Nephron (organoid): ENCODE measurements around the gene PDLIM1.

ENCODE experiments used
- H3K27ac Mint-ChIP-seq, 3 experiments: 2 replicates each; pipeline ENCODE4 v1.8.0; 2020; ENCODE audit warnings: mixed read lengths in 3 of 3, mild to moderate bottlenecking in 2 of 3, moderate library complexity in 1 of 3
- H3K27me3 Mint-ChIP-seq: 2 replicates; pipeline ENCODE4 v1.8.0; 2021; ENCODE audit warnings: low read depth, mild to moderate bottlenecking, moderate library complexity, mixed read lengths
- H3K36me3 Mint-ChIP-seq: 2 replicates; pipeline ENCODE4 v1.8.0; 2020; ENCODE audit warnings: low read depth, mixed read lengths
- H3K4me1 Mint-ChIP-seq: 2 replicates; pipeline ENCODE4 v1.8.0; 2020; ENCODE audit warnings: mixed read lengths
- H3K4me3 Mint-ChIP-seq, 3 experiments: 2 replicates each; pipeline ENCODE4 v1.8.0; 2020; ENCODE audit warnings: mild to moderate bottlenecking in 3 of 3, mixed read lengths in 3 of 3, moderate library complexity in 2 of 3
- H3K9me3 Mint-ChIP-seq: 2 replicates; pipeline ENCODE4 v1.8.0; 2020; ENCODE audit warnings: mixed read lengths
- CTCF ChIP-seq, 3 experiments: fragments of 200-600 bp; sonication (generic); IDR thresholded peaks; one replicate each; pipeline ENCODE4 v1.5.0; 2021; ENCODE audit warnings: antibody characterized with exemption in 3 of 3; ENCODE audit not compliant: unreplicated experiment in 3 of 3

PDLIM1 gene

GRCh38 chr10:95334805-95335144 is 44.0 kb upstream of the PDLIM1 start:
- Mint-ChIP-seq H3K27me3 (no peaks in the 10 kb centered on the region), H3K27ac (no peak overlapping the region), H3K4me3 (no peak overlapping the region), H3K4me1 (no peaks in the 10 kb centered on the region), H3K36me3 (peaks cover 11% of the 10 kb centered on the region), H3K9me3 (no peaks in the 10 kb centered on the region)
- TF ChIP-seq CTCF (IDR thresholded peaks at IDR 0.05; ENCODE audit: unreplicated experiment in 3 of 3) = no peak

DNA sequence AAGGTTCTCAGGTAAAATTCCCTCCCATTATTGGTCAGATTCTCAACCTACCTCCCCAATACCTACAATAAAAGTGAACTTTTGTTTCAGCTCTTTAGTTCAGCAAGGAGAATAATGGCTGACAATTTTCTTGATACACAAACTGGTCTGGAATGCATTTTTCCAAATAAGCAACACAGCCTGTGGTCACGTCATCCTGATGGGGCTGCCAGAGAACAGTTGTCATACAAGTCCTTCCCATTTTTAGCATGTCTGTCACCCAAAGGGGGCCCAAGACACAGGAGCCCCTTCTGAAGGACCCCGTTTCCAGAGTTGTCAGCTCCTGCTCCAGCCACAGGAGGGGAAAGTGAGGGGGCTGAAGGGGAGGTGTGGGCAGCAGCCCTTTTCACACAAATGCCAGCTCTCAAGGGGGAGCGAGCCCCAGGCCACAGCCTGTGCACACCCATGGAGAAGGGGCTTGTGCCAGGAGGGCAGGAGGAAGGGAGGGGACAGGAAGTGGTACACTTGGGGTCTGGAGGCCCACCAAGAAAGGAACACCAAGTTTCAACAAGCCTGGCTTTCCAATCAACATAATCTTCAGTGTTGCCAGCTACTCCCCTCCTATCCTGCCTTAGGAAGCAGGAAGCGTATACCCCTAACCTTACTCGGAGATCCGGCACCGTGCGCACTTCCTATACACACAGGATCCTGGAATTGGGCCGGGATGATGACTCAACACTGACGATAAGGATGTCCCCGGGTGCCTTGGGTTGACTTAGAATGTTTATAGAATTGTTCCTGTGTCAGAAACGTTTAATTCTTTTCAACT is 43.4 kb upstream of the PDLIM1 start:
- Mint-ChIP-seq H3K4me3 (no peak overlapping the region), H3K36me3 (peaks cover 17% of the 10 kb centered on the region), H3K9me3 (no peaks in the 10 kb centered on the region), H3K27me3 (no peaks in the 10 kb centered on the region), H3K27ac (no peak overlapping the region), H3K4me1 (no peaks in the 10 kb centered on the region)
- TF ChIP-seq CTCF (IDR thresholded peaks at IDR 0.05; ENCODE audit: unreplicated experiment in 3 of 3) = no peak

DNA sequence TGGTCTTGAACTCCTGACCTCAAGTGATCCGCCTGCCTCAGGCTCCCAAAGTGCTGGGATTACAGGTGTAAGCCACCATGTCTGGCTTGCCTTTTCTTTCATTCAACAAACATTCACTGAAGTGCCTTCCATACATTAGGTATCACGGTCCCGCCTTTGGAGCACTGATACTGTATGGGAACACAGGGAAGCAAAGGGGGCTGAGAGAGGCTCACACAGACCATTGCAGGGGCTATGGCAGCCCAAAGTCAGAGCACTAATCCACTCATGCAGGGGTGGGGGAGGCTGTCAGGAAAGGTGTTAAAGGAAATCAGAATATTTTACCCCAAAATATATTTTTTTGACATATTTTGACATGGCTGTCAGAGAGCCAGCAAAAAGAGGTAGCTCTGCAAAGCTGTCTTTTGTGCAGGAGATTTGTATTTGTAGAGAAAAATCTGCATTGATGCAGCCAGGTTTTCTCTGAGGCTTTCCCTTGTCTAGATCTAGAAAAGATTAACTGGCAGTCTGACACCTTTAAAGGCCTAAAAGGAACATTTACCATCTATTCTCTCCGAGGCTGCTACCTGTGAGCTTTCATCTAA is 42.0 kb upstream of the PDLIM1 start:
- TF ChIP-seq CTCF (IDR thresholded peaks at IDR 0.05; ENCODE audit: unreplicated experiment in 3 of 3) = no peak
- no peaks in the 10 kb centered on the region for H3K9me3 Mint-ChIP-seq
- H3K27ac Mint-ChIP-seq = no peak overlapping the region
- no peaks in the 10 kb centered on the region for H3K27me3 Mint-ChIP-seq
- H3K36me3 Mint-ChIP-seq = peaks cover 26% of the 10 kb centered on the region
- H3K4me1 Mint-ChIP-seq = peaks cover 1% of the 10 kb centered on the region
- H3K4me3 Mint-ChIP-seq = no peak overlapping the region

DNA sequence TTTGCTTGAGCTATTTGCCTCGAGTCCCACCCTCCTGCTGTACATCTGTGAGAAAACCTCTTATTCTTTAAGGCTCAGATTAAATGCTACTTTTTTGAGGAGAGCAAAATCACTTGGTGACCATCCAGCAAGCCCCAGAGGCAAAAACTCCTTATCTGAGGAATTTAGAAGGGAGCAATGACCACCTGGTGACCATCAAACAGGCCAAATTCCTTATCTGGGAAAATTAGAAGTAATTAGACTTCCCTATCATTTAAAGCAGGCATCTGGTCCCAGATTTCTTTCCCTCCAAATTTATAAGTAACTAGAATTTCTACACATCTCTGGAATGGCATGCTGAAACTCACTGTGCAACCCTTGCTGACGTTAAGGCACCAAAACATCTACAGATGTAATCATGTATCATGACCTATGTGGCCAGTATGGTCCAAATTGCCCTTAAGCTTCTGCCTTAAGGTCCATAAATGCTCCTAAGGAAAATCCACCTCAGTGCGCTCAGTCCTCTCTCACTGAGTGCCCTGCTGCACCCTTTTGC is 40.9 kb upstream of the PDLIM1 start:
- peaks cover 9% of the 10 kb centered on the region for H3K4me1 Mint-ChIP-seq
- no peaks in the 10 kb centered on the region for H3K27me3 Mint-ChIP-seq
- no peak overlapping the region for H3K4me3 Mint-ChIP-seq
- no peaks in the 10 kb centered on the region for H3K9me3 Mint-ChIP-seq
- H3K36me3 Mint-ChIP-seq = peaks cover 22% of the 10 kb centered on the region
- no peak overlapping the region for H3K27ac Mint-ChIP-seq
- TF ChIP-seq CTCF (IDR thresholded peaks at IDR 0.05; ENCODE audit: unreplicated experiment in 3 of 3) = no peak

DNA sequence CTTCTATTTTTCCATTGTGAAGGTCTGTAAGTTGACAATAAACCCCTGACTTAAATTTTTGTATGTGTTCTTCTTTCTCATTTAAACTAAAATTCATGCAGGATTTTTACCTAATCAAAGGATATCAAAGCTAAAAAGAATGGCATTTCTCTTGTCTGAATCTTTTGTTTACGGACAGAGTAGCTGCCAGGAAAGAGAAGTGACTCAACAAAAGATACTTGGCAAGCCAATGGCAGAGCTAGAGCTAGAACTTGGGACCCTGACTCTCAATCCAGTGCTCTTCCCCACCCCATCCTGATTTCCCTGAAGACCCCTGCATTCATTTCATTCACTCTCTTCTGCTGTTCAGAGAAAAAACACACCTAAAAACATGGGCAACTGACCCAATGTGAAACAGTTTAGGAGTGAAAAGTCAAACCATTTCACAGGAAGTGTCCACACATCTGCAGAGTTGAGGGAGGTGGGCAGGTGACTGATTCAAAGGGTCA is 40.2 kb upstream of the PDLIM1 start:
- Mint-ChIP-seq H3K4me3 (no peak overlapping the region), H3K9me3 (no peaks in the 10 kb centered on the region), H3K36me3 (peaks cover 18% of the 10 kb centered on the region), H3K27me3 (no peaks in the 10 kb centered on the region), H3K4me1 (peaks cover 9% of the 10 kb centered on the region), H3K27ac (no peak overlapping the region)
- no peak for TF ChIP-seq CTCF (IDR thresholded peaks at IDR 0.05; ENCODE audit: unreplicated experiment in 3 of 3)
